Left ventricle myocardium superior (tissue), 1 donor: ENCODE results near the gene CELA2B. TPM values are rescaled to one million over a fixed set of nuclear protein-coding genes. Genes with fewer than 3 reads are reported as not detected.
A peak's percentile ranks its signal among the peaks of the same experiment; 100 is the strongest.
"Not testable (repeated sequence)": the region's sequence is repeated elsewhere in the genome, so short reads cannot be mapped to it uniquely, and the experiment has no call there.

ENCODE experiments used
- ATAC-seq: fragments of 200-7000 bp; cut with Tn5 transposase; one replicate; pipeline ENCODE4 v1.9.1; 2020; ENCODE audit warnings: mild to moderate bottlenecking, moderate library complexity
- DNase-seq: peaks from one replicate; pipeline ENCODE4 v3.0.0-alpha.2; 2020
- intact Hi-C: fragments of 100-400 bp; cut with micrococcal nuclease; formaldehyde crosslinking; loops from one replicate; pipeline ENCODE4 v1.11.0; 2022
- long read RNA-seq: library from polyadenylated mRNA; unstranded; transcript quantifications from one replicate; pipeline ENCODE4 v2.0.0, GENCODE V29; 2021
- total RNA-seq: library from RNA; stranded (reverse); fragmentation: NEBNext Ultra II Directional; extraction: Animal tissue kit (Norgen Biotek cat#: 25700); gene quantifications from one replicate; pipeline ENCODE4 v1.2.1, GENCODE V29; 2021
- donor health status: DM: no; HTN: yes; CAD: no; lungs with severe emphysema.

The CELA2B gene
- not detected for total RNA-seq
- long read RNA-seq, result 0 reads

DNA sequence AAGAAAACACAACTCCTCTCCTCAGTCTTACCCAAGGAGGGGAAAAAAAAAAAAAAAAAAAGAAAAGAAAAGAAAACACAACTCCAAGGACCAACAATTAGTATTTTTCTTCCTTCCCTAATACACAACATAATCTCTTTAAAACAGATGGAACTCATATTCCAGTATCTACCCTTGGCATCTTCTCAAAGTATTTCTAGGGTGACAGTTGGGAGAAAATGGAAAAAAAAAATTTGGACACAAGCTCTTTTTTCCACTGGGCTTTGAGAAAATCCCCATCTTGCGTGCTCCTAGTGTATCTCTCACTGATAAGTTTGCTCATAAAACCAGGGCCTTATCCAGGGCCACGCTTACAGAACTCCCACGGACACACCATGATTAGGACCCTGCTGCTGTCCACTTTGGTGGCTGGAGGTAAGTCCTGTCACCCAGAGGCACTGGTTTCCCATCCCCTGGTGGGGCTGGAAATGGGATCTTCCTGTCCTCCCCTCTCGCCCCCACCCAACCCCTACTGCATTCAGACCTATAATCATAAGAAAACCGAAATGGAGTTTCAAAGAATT, at the start of gene CELA2B:
CELA2B (plus strand) TSS at position 353 of the 563 bp plus-strand sequence; CDS start at position 375, 22 bp downstream.
- intact Hi-C loops, result no loop called here
- ATAC-seq, result no peak
- DNase-seq, result no peak

DNA sequence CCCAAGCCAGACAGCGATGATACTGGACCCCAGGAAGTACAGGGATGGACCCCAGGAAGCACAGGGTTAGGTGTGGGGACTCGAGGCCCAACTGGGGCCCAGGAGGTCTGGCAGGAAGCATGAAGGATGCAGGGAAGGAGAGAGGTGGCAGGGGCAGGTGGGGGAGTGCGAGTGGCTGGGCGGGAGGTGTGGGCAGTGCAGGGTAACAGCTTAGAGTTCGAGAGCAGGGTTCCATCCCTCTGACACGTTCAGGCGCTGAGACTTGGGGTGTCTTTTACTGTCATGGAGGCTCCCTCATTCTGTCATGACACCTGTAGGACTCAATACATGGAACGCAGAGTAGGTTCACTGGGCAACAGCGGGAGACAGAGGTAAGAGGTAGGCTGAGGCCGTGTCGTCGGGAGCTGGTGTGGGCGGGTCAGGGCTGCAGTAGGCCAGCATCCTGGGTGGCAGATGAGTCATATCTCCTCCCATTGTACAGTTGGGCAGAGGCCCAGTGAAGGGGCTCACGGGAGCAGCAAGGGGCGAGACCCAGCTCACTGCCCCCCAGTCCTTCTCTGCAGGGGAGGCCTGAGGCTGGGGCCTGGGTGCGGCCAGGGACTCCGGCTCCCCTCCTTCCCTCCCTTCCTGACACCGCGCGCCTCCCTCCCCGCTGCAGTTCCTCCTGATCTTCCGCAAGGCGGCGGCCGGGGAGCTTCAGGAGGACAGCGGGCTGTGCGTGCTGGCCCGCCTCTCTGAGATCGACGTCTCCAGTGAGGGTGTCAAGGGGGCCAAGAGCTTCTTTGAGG, 49.2 kb upstream of the CELA2B start:
- intact Hi-C loops, result no loop called here
- DNase-seq, result peak; percentile 52
- ATAC-seq, result peak; percentile 38

DNA sequence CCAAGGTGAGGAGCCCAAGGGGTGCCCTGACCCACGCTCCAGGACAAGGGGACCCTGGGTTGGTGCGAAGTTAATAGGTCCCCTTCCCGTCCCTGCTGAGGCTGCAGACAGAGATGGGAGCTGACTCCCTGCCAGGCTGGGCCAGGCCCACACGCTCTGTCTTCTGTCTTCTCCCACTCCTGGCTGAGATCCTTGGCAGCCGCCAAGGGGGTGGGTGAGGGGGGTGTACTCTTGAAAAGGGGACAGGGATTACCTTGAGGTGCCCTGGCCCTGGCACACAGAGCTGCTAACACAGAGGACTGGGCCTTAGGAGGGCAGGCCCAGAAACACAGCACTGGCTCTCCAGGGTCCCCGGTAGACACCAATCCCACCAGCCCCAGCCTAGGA, 48.6 kb upstream of the CELA2B start:
- intact Hi-C loops, result no loop called here
- peak; percentile 55 for ATAC-seq
- DNase-seq, result peak; percentile 46

DNA sequence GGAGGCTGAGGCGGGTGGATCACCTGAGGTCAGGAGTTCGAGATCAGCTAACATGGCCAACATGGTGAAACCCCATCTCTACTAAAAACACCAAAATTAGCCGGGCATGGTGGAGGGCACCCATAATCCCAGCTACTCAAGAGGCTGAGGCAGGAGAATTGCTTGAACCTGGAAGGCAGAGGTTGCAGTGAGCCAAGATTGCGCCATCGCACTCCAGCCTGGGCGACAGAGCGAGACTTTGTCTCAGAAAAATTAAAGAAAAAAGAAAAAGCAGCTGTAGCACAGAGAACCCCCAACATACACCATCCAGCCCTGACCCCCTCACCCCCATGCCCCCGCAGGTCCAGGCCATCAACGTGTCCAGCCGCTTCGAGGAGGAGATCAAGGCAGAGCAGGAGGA, 47.7 kb upstream of the CELA2B start:
- DNase-seq, ATAC-seq, intact Hi-C loops: not testable (repeated sequence)

DNA sequence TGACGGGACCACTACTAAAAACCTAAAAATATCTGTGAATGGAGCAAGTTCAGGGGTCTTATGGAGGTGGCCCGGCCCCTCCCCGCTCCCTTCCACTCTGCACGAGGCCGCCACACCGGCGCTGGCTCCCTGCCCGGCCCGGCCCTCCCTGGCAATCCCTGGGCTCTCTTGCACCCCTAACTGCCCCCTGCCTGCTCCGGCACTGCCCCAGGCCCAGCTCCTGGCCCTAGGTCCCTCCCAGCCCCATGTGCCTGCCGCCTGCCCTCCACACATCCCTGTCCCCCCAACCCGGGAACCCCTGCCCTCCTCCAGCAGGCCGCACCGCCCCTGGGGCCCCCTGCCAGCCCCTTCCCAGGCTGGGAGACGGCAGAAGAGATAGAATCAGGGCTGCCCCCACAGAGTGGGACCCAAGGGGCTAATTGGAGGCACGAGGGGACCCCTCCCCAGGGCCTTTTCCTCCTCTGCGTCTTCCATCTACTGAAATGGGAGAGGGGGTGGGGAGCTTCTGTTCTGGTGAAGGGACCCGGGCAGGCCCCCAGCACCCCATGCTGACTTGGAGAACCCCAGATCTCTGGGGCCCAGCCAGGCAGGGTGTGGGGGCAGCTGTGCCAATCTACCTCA, 47.0 kb upstream of the CELA2B start:
- DNase-seq (no peak), ATAC-seq (no peak)
- intact Hi-C loops, result no loop called here

DNA sequence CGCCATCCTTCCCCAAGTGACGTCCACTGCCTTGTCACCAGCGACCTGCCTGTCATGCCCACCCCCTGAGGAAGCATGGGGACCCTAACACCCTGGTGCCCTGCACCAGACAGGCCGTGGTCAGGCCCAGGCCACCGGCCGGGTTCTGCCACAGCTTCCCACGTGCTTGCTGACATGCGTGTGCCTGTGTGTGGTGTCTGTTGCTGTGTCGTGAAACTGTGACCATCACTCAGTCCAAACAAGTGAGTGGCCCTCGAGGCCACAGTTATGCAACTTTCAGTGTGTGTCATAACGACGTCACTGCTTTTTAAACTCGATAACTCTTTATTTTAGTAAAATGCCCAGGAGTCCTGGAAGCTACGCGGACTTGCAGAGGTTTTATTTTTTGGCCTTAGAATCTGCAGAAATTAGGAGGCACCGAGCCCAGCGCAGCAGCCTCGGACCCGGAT, 46.2 kb upstream of the CELA2B start:
- ATAC-seq (no peak), DNase-seq (no peak)
- intact Hi-C loops, result loop anchor here (5.0 kb wide), 1 partner anchor 102 kb away; no protein-coding TSS in a partner anchor

DNA sequence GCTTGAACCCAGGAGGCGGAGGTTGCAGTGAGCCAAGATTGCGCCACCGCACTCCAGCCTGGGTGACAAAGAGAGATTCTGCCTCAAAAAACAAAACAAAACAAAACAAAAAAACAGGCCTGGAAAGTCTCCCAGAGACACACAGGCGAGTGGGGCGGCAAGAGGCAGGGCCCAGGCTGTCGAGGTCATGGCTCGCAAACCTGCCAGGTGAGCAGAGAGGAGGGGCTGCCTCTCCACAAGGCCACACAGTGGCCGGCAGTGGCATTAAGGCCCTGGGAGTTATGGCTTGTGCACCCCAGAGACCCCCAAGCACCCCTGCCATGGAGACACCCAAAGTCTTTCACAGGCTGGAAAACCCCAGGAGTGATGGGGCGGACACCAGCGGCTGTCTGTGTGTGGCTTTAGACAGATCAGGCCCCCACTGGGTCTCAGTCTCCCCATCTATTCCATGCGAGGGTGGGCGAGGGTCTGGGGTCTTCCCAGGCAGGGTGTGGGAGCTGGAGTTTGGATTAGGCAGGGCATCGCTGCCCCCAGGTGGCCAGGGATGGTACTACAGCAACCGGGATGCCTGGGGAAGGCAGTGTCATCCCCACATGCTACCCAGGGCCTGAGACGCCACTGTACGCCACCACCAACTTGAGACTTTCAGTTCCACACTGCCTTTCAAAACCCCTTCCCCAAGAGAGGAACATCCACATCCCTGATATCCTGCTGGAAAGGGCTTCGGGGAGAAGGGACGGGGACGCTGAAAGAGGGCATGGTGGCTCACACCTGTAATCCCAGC, 44.9 kb upstream of the CELA2B start:
- DNase-seq (peak; percentile 83), ATAC-seq (peak; percentile 68)
- intact Hi-C loops, result loop anchor here (5.0 kb wide), 1 partner anchor 104 kb away; no protein-coding TSS in a partner anchor

DNA sequence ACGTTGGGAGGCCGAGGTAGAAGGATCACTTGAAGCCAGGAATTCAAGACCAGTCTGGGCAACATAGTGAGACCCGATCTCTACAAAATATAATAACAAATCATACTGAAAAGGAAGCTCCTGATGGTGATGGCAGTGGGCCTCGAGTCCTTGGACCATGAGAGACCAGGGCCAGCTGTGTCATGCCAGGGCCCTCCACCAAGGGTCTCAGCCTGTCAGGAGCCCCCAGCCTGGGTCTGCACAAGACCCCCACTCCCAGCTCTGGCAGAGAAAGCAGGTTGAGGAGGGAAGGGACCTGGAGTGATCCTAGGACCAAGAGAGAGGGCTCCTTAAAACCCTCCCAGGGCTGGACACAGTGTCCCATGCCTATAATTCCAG, 44.3 kb upstream of the CELA2B start:
- no peak for DNase-seq
- no peak for ATAC-seq
- intact Hi-C loops, result loop anchor here (5.0 kb wide), 1 partner anchor 104 kb away; no protein-coding TSS in a partner anchor

DNA sequence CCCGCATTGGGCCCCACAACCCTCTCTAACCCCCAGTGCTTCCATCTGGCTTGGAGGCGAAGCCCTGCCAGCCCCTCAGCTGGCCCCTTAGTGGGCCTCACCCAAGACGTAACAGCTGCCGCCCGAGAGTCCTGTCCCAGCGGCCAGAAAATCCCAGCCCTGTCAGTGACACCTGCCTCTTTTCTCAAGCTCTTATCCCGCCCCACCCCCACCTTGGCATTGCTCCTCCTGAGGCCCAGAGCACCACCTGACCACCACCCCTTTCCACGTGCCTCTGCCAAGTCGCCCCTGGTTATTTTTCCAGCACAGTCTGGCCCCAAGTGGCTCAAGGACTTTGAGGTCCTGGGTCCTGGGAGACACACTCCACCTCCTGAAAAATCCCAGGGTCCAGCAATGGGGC, 43.6 kb upstream of the CELA2B start:
- intact Hi-C loops, result loop anchor here (5.0 kb wide), 1 partner anchor 105 kb away; no protein-coding TSS in a partner anchor

DNA sequence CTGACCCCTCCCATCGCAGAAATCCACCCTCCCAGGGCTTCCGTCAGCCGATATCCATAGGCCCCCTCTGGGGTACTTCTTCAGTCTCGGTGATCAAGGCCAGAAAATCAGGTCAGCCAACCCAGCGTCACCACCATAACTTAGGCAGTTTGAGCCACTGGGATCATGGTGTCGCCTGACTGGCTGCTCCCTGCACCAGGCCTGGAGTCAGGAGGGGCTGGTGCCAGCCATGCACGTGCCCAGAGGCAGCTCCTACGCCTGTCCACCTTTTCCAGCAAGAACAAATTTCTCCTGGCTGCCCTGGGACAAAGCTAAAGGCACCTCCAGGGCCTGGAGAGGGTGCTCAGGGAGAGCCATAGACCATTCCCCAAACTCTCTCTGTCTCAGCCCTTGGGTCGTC, 42.4 kb upstream of the CELA2B start:
- no peak for ATAC-seq
- intact Hi-C loops, result loop anchor here (5.0 kb wide), 1 partner anchor 106 kb away; no protein-coding TSS in a partner anchor
- no peak for DNase-seq

More for the DNA sequence above, 43.6 kb upstream of the CELA2B start:
- peak; percentile 22 for ATAC-seq
- no peak for DNase-seq

DNA sequence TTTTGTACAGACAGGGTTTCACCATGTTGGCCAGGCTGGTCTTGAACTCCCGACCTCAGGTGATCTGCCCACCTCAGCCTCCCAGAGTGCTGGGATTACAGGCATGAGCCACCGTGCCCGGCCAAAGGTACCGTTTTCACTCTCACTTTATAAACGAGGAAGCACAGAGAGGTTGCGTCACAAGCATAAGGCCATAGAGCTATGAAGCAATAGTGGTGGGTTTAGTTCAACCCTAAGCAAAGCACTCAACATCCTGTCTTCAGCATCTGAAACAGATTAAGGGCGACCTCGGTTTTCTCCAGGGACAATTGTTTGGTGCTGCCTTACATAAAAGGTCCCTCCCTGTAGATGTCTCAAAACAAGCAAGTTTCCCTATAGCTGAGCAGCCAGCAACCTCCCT, 41.2 kb upstream of the CELA2B start:
- intact Hi-C loops, result loop anchor here (5.0 kb wide), 1 partner anchor 107 kb away; no protein-coding TSS in a partner anchor
- not testable (repeated sequence) for ATAC-seq, DNase-seq

DNA sequence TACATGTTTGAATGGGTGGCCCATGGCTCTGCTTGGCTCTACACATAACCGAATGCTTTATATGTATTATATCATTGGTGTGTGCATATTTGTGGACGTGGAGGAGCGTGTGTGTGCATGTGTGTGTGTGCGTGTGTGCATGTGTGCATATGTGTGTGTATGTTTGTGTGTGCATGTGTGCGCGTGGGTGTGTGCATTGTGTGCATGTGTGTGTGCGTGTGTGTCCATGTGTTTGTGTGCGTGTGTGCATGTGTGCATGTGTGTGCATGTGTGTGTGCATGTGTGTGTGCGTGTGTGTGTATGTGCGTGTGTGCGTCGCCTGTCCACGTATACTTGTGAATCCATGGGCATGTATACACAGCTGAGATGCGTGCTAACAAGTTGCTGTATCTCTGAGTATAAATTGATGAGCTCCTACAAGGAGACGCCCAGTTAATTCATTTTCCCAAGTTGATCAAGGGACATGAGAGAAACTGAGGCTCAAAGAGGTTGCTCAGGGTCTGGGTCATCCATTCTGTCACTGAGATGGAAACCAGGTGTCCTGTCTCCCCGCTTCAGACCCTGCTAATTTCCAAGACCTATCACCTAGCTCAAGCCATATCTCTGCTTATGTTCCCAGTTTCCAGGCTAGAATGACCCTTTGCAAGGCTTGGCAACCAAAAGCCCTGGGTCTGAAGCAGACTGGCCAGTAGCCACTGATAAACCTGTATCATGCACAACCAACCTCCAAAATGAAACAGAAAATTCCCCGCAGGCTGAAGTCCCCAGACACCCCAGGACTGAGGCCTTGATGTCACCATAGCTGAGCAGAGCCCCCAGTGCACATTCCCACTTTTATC, 40.4 kb upstream of the CELA2B start:
- intact Hi-C loops, result no loop called here
- no peak for DNase-seq
- ATAC-seq, result no peak

DNA sequence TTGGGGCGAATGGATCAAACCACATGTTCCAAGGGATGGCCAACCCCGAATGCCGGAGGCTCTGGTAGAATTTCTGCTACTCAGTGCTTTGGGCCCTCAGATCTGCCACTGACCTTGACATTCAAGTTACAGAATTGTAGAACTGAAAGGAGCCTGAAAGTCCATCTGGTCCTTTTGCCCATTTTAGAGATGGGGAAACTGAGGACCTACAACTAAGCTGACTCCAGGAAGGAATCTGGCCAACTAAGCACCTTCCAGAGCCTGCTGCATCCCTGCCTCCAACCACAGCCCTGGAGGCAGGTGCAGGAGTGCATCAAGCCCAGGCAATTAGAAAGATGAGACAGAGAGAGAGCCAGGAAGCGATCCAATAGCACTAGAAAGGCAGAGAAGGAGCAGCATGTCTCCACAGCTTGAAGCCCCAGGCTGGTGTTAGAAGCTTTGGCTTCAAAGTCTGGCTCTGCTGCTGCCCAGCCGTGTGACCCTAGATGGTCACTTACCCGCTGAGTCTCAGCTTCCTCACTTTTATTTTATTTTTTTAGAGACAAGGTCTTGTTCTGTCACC, 38.9 kb upstream of the CELA2B start:
- no peak for ATAC-seq
- no peak for DNase-seq
- intact Hi-C loops, result no loop called here

DNA sequence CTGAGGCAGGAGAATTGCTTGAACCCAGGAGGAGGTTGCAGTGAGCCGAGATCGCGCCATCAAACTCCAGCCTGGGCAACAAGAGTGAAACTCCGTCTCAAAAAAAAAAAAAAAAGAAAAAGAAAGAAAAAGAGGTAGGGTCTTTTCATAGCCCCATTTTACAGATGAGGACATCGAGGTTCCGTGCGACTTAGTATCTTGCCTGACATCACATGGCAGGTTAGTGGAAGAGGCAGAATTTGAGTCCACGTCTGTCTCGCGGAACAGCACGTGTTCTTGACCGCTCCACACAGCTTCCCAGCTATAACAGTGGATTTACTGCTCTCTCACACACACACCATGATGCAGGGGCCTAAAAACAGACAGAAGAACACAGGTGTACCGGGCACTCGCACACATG, 36.6 kb upstream of the CELA2B start:
- ATAC-seq, result no peak
- DNase-seq, result no peak
- intact Hi-C loops, result no loop called here

DNA sequence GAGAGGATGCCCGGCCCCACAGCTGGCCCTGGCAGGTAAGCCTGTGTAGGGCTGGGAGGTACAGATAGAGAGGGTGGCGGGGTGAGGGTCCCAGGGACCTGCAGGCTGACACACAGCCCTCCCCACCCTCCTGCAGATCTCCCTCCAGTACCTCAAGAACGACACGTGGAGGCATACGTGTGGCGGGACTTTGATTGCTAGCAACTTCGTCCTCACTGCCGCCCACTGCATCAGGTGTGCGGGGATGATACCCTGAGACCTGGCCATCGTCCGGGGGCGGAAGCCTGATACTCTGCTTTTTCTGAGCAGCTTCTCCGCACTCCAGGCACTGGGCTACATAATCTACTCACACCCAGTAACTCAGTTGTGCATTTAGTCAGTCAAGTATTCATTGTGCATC, 35.5 kb upstream of the CELA2B start:
- DNase-seq (no peak), ATAC-seq (no peak)
- intact Hi-C loops, result no loop called here

DNA sequence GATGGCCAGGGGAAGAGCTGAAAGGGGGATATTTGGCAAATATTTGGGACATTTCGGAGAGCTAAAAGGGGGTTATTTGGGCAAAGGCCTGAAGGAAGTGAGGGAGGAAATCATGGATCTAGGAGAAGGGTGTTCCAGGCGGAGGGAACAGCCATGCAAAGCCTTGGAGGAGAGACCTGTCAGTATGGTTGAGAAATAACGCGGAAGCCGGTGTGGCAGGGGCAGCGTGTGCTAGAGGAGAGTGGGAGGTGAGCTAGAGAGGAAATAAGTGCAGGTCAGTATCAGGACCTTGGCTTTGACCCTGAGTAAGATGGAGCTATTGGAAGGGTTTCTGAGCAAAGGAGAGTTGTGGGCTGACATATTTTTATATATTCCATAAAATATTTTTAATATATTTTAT, 34.7 kb upstream of the CELA2B start:
- DNase-seq, result no peak
- ATAC-seq, result no peak
- intact Hi-C loops, result no loop called here

DNA sequence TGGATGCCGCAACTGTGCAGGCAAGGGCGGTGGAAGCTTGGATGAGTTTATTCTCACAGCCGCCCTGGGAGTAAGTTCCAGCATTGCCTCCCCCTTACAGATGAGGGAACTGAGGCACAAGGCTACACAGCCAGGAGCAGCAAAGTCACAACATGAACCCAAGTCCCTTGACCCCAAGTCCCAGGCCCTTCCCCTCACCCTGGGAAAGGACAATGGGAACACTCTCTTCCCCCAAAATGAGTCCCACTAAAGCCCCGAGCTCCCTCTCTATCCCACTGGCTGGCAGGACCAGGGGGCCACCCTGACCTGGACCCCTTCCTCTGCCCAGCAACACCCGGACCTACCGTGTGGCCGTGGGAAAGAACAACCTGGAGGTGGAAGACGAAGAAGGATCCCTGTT, 33.8 kb upstream of the CELA2B start:
- DNase-seq (no peak), ATAC-seq (no peak)
- intact Hi-C loops, result no loop called here

DNA sequence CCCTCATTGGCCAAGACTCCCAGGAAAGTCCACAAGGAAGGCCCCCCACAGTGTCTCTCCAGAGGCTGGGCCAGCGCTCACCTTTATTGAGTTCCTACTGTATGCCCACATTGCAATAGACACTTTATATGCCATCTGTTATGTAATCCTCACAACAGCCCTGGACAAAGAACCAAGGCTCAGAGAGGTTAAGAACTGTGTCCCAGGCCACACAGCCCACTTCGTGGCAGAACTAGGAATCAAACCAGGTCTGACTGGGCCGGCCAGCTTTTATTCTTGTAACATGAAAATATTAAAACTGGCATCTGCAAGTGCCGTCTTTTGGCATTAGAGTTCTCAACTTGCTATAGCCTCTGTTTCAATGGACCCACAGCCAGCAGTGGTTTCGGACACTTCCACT, 33.1 kb upstream of the CELA2B start:
- intact Hi-C loops, result no loop called here
- ATAC-seq, result no peak
- DNase-seq, result no peak
